Keratinocyte (primary cell): Measurements from ENCODE around the gene NEURL4. TPM values are rescaled to one million over a fixed set of nuclear protein-coding genes. Genes with fewer than 3 reads are reported as not detected.

ENCODE experiments used
- DNase-seq: peaks from one replicate; pipeline ENCODE4 v3.0.0-alpha.2; 2011; ENCODE audit warnings: low read depth, missing footprints, low spot score
- FAIRE-seq: peaks from 2 replicates; lab custom pipeline; 2011; peaks lifted over from hg19 to GRCh38; lab: Jason Lieb, UNC
- H2AFZ ChIP-seq: 2 replicates; pipeline ENCODE4 v1.6.0; 2012; ENCODE audit warnings: low read length, control low read depth, inconsistent platforms; ENCODE audit not compliant: control insufficient read depth
- H3K27ac ChIP-seq: 2 replicates; pipeline ENCODE4 v1.5.1; 2011; ENCODE audit warnings: low read length; ENCODE audit not compliant: control insufficient read depth, insufficient read depth
- H3K27me3 ChIP-seq: 3 replicates; pipeline ENCODE4 v1.6.0; 2011; ENCODE audit warnings: low read length; ENCODE audit not compliant: control insufficient read depth, insufficient read depth; ENCODE audit errors: extremely low read depth
- H3K36me3 ChIP-seq, 2 experiments: 2 replicates in 1 of 2; 3 replicates in 1 of 2; pipeline ENCODE4 v1.5.1; 2011; ENCODE audit warnings: low read length in 2 of 2, mild to moderate bottlenecking in 1 of 2; ENCODE audit not compliant: control insufficient read depth in 2 of 2, insufficient read depth in 2 of 2; ENCODE audit errors: extremely low read depth in 1 of 2
- H3K4me1 ChIP-seq: 3 replicates; pipeline ENCODE4 v1.5.1; 2011; ENCODE audit warnings: low read length; ENCODE audit not compliant: control insufficient read depth, insufficient read depth; ENCODE audit errors: extremely low read depth
- H3K4me2 ChIP-seq: 3 replicates; pipeline ENCODE4 v1.6.0; 2011; ENCODE audit warnings: low read depth, low read length; ENCODE audit not compliant: control insufficient read depth, insufficient read depth; ENCODE audit errors: extremely low read depth
- H3K4me3 ChIP-seq, 3 experiments: fragments of 200-600 bp in 1 of 3; sonication (generic) in 1 of 3; 2 replicates in 2 of 3; 3 replicates in 1 of 3; pipeline ENCODE4 v1.5.1; 2011 to 2016; ENCODE audit warnings: low read length in 3 of 3, mild to moderate bottlenecking in 3 of 3, control low read depth in 2 of 3, inconsistent platforms in 1 of 3, low read depth in 1 of 3, mixed read lengths in 1 of 3, mixed run types in 1 of 3, moderate library complexity in 1 of 3; ENCODE audit not compliant: control insufficient read depth in 2 of 3, insufficient read depth in 2 of 3; ENCODE audit errors: extremely low read depth in 1 of 3
- H3K79me2 ChIP-seq: 2 replicates; pipeline ENCODE4 v1.6.0; 2012; ENCODE audit warnings: low read length; ENCODE audit not compliant: control insufficient read depth, insufficient read depth
- H3K9ac ChIP-seq: 3 replicates; pipeline ENCODE4 v1.6.0; 2011; ENCODE audit warnings: low read length; ENCODE audit not compliant: control insufficient read depth, insufficient read depth; ENCODE audit errors: extremely low read depth
- H3K9me1 ChIP-seq: 3 replicates; pipeline ENCODE4 v1.6.0; 2011; ENCODE audit warnings: low read length; ENCODE audit not compliant: control insufficient read depth, insufficient read depth; ENCODE audit errors: extremely low read depth
- H3K9me3 ChIP-seq: 2 replicates; pipeline ENCODE4 v1.5.1; 2012; ENCODE audit warnings: low read depth, low read length; ENCODE audit not compliant: control insufficient read depth
- H4K20me1 ChIP-seq: 3 replicates; pipeline ENCODE4 v1.6.0; 2011; ENCODE audit warnings: low read length; ENCODE audit not compliant: control insufficient read depth, insufficient read depth; ENCODE audit errors: extremely low read depth
- CTCF ChIP-seq, 3 experiments: IDR thresholded peaks in 1 of 3; conservative IDR thresholded peaks in 1 of 3; optimal IDR thresholded peaks in 1 of 3; 2 replicates in 2 of 3; 3 replicates in 1 of 3; pipeline versions ENCODE3 to v1.5.1; 2011; ENCODE audit warnings: low read length in 3 of 3, mild to moderate bottlenecking in 3 of 3, moderate library complexity in 2 of 3, control low read depth in 1 of 3, inconsistent platforms in 1 of 3; ENCODE audit not compliant: insufficient read depth in 2 of 3; ENCODE audit errors: extremely low read depth in 1 of 3
- EZH2 ChIP-seq: IDR thresholded peaks from one replicate; pipeline ENCODE4 v1.6.1; 2012; ENCODE audit warnings: inconsistent platforms, mild to moderate bottlenecking, low read length, moderate library complexity
- dilution Hi-C: fragments of 300-500 bp; cut with MboI; formaldehyde crosslinking; loops from one replicate; pipeline ENCODE4 v1.7.0; 2020; ENCODE audit warnings: low sequenced_read_pairs; ENCODE audit not compliant: extremely low pct_ligation_motif_present
- polyA plus RNA-seq, 5 experiments: library from polyadenylated mRNA; depleted of rRNA in 3 of 5; stranded (reverse) in 3 of 5; stranded (forward) in 1 of 5; unstranded in 1 of 5; fragments of >200 nt; gene quantifications; 1 replicate in 1 of 5; 2 replicates in 3 of 5; 3 replicates in 1 of 5; pipeline versions ENCODE4 v1.2.1 to v1.2.3, GENCODE V29; 2011 to 2012; ENCODE audit warnings: missing spikeins in 2 of 5, low read depth in 1 of 5, low replicate concordance in 1 of 5

NEURL4 gene
- polyA plus RNA-seq, 1 donor (not counting 4 experiments of a cell fraction or from before 2014, with no cell fraction given): 11.3 TPM

GRCh38 chr17:7313890-7314718 lies 15.0 kb downstream of the NEURL4 start:
- H3K79me2 ChIP-seq: peaks cover 45% of the 10 kb centered on the region
- TF ChIP-seq EZH2 (no peak), CTCF (optimal IDR thresholded peaks at IDR 0.05 in 1 of 3, IDR thresholded peaks at IDR 0.05 in 1 of 3, conservative IDR thresholded peaks at IDR 0.05 in 1 of 3; ENCODE audit: extremely low read depth in 1 of 3, insufficient read depth in 2 of 3, low read length in 3 of 3) (no peak)
- H3K4me2 ChIP-seq: peak overlapping the region; percentile 88
- peaks cover 8% of the 10 kb centered on the region for H3K9me1 ChIP-seq
- H3K27ac ChIP-seq: peak overlapping the region; percentile 53
- peaks cover 42% of the 10 kb centered on the region for H4K20me1 ChIP-seq
- H3K9ac ChIP-seq: peak overlapping the region; percentile 77
- peaks cover 45% of the 10 kb centered on the region for H3K4me1 ChIP-seq
- peak overlapping the region; percentile 73 to 92 (median 79) for H3K4me3 ChIP-seq
- H3K36me3 ChIP-seq: peaks cover 44 to 73% of the 10 kb centered on the region in 2 experiments
- dilution Hi-C loops: no loop called here
- DNase-seq (no peak), FAIRE-seq (peak; percentile 34)
- no peaks in the 10 kb centered on the region for H3K9me3 ChIP-seq
- no peak overlapping the region for H2AFZ ChIP-seq
- no peaks in the 10 kb centered on the region for H3K27me3 ChIP-seq

GRCh38 chr17:7313088-7313889 lies 15.8 kb downstream of the NEURL4 start:
- Histone ChIP-seq H3K4me3 (peak overlapping the region in 2 of 3 experiments; percentile 79 to 92), H4K20me1 (peaks cover 50% of the 10 kb centered on the region)
- FAIRE-seq: no peak

More at GRCh38 chr17:7313088-7313889, 15.8 kb downstream of the NEURL4 start:
- Histone ChIP-seq H3K36me3 (peaks cover 43 to 68% of the 10 kb centered on the region in 2 experiments), H3K9ac (peak overlapping the region; percentile 22), H3K9me3 (no peaks in the 10 kb centered on the region), H3K79me2 (peaks cover 54% of the 10 kb centered on the region), H3K9me1 (peaks cover 8% of the 10 kb centered on the region), H3K4me2 (peak overlapping the region; percentile 88), H2AFZ (no peak overlapping the region), H3K27me3 (no peaks in the 10 kb centered on the region), H3K27ac (peak overlapping the region; percentile 40), H3K4me1 (peaks cover 46% of the 10 kb centered on the region)
- DNase-seq: no peak
- dilution Hi-C loops: no loop called here
- TF ChIP-seq CTCF (optimal IDR thresholded peaks at IDR 0.05 in 1 of 3, IDR thresholded peaks at IDR 0.05 in 1 of 3, conservative IDR thresholded peaks at IDR 0.05 in 1 of 3; ENCODE audit: extremely low read depth in 1 of 3, insufficient read depth in 2 of 3, low read length in 3 of 3) (peak in 2 of 3 experiments; percentile 25 to 49), EZH2 (no peak)
